ENCODE measurements around the gene POLA1.

POLA1 gene

DNA sequence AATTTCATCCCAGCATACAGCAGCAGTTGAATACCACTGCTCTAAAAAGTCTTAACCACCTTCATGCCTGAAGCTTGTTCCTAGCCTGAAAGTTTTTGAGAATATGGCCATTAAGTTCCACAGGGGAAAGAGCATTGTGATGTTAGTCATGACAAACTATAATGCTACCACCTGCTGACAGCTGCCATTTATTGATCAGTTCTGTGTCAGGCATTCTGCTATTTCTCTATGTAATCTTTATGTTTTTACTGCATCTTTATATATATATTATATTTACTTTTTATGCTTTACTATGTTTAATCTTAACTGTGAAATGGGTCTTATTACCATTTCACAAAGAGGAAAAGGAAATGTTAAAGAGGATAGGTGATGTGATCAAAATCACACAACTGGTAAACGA, 268.1 kb downstream of the POLA1 start:
- Histone ChIP-seq H3K4me1 (ENCODE audit: control insufficient read depth, insufficient read depth, low read length, unreplicated experiment) (peaks cover 2% of the 10 kb centered on the region), H3K27ac (ENCODE audit: low read depth, low read length) (no peak overlapping the region), H3K4me3 (ENCODE audit: low read depth, low read length) (no peak overlapping the region), H3K27me3 (ENCODE audit: insufficient read depth, low read length) (no peaks in the 10 kb centered on the region), H3K36me3 (ENCODE audit: insufficient read depth, low read length) (no peaks in the 10 kb centered on the region), H2AFZ (ENCODE audit: low read length, unreplicated experiment) (no peak overlapping the region), H3K79me2 (ENCODE audit: control insufficient read depth, insufficient read depth, low read length, unreplicated experiment) (no peaks in the 10 kb centered on the region)

DNA sequence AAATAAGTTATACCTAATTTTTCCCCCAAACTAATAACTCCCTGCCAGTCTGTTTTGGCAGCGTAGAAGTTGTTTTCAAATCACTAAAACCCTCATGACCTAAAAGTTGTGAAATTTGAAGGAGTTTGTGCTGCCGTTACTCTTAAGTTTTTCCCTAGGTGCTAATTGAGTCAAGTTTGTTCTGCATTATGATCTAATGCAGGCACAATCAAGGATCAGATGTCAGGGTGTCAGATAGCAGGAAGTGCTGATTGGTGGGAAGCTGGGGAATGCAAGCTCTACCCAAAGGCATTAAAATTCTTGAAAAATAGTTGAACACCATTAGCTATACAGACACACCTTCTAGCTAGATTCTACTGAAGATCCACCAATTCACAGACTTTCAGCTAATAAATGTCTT, 270.1 kb downstream of the POLA1 start:
- Histone ChIP-seq H3K79me2 (ENCODE audit: control insufficient read depth, insufficient read depth, low read length, unreplicated experiment) (no peaks in the 10 kb centered on the region), H3K4me3 (ENCODE audit: low read depth, low read length) (no peak overlapping the region), H3K27me3 (ENCODE audit: insufficient read depth, low read length) (no peaks in the 10 kb centered on the region), H3K27ac (ENCODE audit: low read depth, low read length) (no peak overlapping the region), H3K4me1 (ENCODE audit: control insufficient read depth, insufficient read depth, low read length, unreplicated experiment) (no peaks in the 10 kb centered on the region), H2AFZ (ENCODE audit: low read length, unreplicated experiment) (no peak overlapping the region), H3K36me3 (ENCODE audit: insufficient read depth, low read length) (no peaks in the 10 kb centered on the region)

- Histone ChIP-seq H3K36me3 (ENCODE audit: insufficient read depth, low read length) (no peaks in the 10 kb centered on the region), H2AFZ (ENCODE audit: low read length, unreplicated experiment) (no peak overlapping the region), H3K27ac (ENCODE audit: low read depth, low read length) (no peak overlapping the region), H3K4me1 (ENCODE audit: control insufficient read depth, insufficient read depth, low read length, unreplicated experiment) (no peaks in the 10 kb centered on the region), H3K4me3 (ENCODE audit: low read depth, low read length) (no peak overlapping the region), H3K27me3 (ENCODE audit: insufficient read depth, low read length) (no peaks in the 10 kb centered on the region), H3K79me2 (ENCODE audit: control insufficient read depth, insufficient read depth, low read length, unreplicated experiment) (no peaks in the 10 kb centered on the region)
Observed at GRCh38 chrX:24965372-24965771, 271.7 kb downstream of the POLA1 start.

GRCh38 chrX:24969812-24970211, 276.1 kb downstream of the POLA1 start:
- H3K79me2 ChIP-seq (ENCODE audit: control insufficient read depth, insufficient read depth, low read length, unreplicated experiment) = no peaks in the 10 kb centered on the region
- no peaks in the 10 kb centered on the region for H3K36me3 ChIP-seq (ENCODE audit: insufficient read depth, low read length)
- H3K27me3 ChIP-seq (ENCODE audit: insufficient read depth, low read length) = no peaks in the 10 kb centered on the region
- H3K27ac ChIP-seq (ENCODE audit: low read depth, low read length) = no peak overlapping the region
- H3K4me3 ChIP-seq (ENCODE audit: low read depth, low read length) = no peak overlapping the region
- no peak overlapping the region for H2AFZ ChIP-seq (ENCODE audit: low read length, unreplicated experiment)
- H3K4me1 ChIP-seq (ENCODE audit: control insufficient read depth, insufficient read depth, low read length, unreplicated experiment) = no peaks in the 10 kb centered on the region

DNA sequence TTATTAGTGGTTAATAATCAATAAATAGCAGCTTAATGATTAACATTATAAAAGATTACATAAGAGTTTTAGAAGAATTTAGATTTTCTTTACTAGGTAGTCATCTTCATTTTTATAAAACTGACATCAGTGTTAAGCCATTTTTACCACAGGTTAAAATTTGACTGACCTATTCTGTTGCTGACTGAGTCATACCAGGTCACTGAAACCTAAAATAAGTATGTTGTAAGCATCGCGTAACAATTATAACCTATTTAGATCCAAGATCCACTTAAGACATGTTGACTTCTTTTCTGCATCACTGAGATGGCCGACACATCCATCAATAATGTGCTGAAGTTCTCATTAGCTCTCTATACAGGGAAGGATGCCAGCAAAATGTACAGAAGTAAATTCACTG, 285.4 kb downstream of the POLA1 start:
- H3K79me2 ChIP-seq (ENCODE audit: control insufficient read depth, insufficient read depth, low read length, unreplicated experiment) = no peaks in the 10 kb centered on the region
- H3K4me3 ChIP-seq (ENCODE audit: low read depth, low read length) = no peak overlapping the region
- peaks cover 7% of the 10 kb centered on the region for H3K4me1 ChIP-seq (ENCODE audit: control insufficient read depth, insufficient read depth, low read length, unreplicated experiment)
- H3K27me3 ChIP-seq (ENCODE audit: insufficient read depth, low read length) = no peaks in the 10 kb centered on the region
- no peaks in the 10 kb centered on the region for H3K36me3 ChIP-seq (ENCODE audit: insufficient read depth, low read length)
- no peak overlapping the region for H3K27ac ChIP-seq (ENCODE audit: low read depth, low read length)
- H2AFZ ChIP-seq (ENCODE audit: low read length, unreplicated experiment) = no peak overlapping the region

GRCh38 chrX:24981030-24981429, 287.3 kb downstream of the POLA1 start:
- H2AFZ ChIP-seq (ENCODE audit: low read length, unreplicated experiment) = no peak overlapping the region
- no peak overlapping the region for H3K27ac ChIP-seq (ENCODE audit: low read depth, low read length)
- no peaks in the 10 kb centered on the region for H3K79me2 ChIP-seq (ENCODE audit: control insufficient read depth, insufficient read depth, low read length, unreplicated experiment)
- peaks cover 7% of the 10 kb centered on the region for H3K4me1 ChIP-seq (ENCODE audit: control insufficient read depth, insufficient read depth, low read length, unreplicated experiment)
- no peak overlapping the region for H3K4me3 ChIP-seq (ENCODE audit: low read depth, low read length)
- no peaks in the 10 kb centered on the region for H3K27me3 ChIP-seq (ENCODE audit: insufficient read depth, low read length)
- H3K36me3 ChIP-seq (ENCODE audit: insufficient read depth, low read length) = no peaks in the 10 kb centered on the region

GRCh38 chrX:24982306-24982965, 288.7 kb downstream of the POLA1 start:
- H3K79me2 ChIP-seq (ENCODE audit: control insufficient read depth, insufficient read depth, low read length, unreplicated experiment) = no peaks in the 10 kb centered on the region
- H3K27ac ChIP-seq (ENCODE audit: low read depth, low read length) = peak overlapping the region; percentile 16; the same call in 1 of the 2 replicates
- no peaks in the 10 kb centered on the region for H3K27me3 ChIP-seq (ENCODE audit: insufficient read depth, low read length)
- no peaks in the 10 kb centered on the region for H3K36me3 ChIP-seq (ENCODE audit: insufficient read depth, low read length)
- H3K4me3 ChIP-seq (ENCODE audit: low read depth, low read length) = peak overlapping the region; percentile 56; the same call in 1 of the 2 replicates
- H2AFZ ChIP-seq (ENCODE audit: low read length, unreplicated experiment) = peak overlapping the region; percentile 68
- peaks cover 7% of the 10 kb centered on the region for H3K4me1 ChIP-seq (ENCODE audit: control insufficient read depth, insufficient read depth, low read length, unreplicated experiment)

DNA sequence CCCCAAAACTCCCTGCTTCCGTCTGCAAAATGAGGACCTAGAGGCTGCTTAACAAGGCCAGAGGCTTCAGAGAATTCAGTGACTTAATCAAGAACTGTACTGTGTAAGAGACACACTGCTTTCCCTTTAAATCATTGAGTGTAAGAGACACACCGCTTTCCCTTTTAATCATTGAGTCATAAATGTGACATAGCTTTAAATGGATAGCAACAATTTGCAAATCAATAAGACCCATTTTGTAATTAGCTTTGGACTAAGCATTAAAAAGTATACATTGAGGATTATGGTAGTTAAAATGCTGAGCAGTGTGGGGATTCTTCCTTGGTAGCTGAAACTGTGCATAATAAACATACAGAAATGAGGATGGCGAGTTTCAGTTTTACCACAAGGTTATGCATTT, 290.2 kb downstream of the POLA1 start:
- H3K27ac ChIP-seq (ENCODE audit: low read depth, low read length) = no peak overlapping the region
- no peak overlapping the region for H2AFZ ChIP-seq (ENCODE audit: low read length, unreplicated experiment)
- no peaks in the 10 kb centered on the region for H3K79me2 ChIP-seq (ENCODE audit: control insufficient read depth, insufficient read depth, low read length, unreplicated experiment)
- peaks cover 7% of the 10 kb centered on the region for H3K4me1 ChIP-seq (ENCODE audit: control insufficient read depth, insufficient read depth, low read length, unreplicated experiment)
- H3K27me3 ChIP-seq (ENCODE audit: insufficient read depth, low read length) = no peaks in the 10 kb centered on the region
- H3K36me3 ChIP-seq (ENCODE audit: insufficient read depth, low read length) = no peaks in the 10 kb centered on the region
- no peak overlapping the region for H3K4me3 ChIP-seq (ENCODE audit: low read depth, low read length)

- Histone ChIP-seq H3K27me3 (ENCODE audit: insufficient read depth, low read length) (no peaks in the 10 kb centered on the region), H3K4me3 (ENCODE audit: low read depth, low read length) (no peak overlapping the region), H3K36me3 (ENCODE audit: insufficient read depth, low read length) (no peaks in the 10 kb centered on the region), H3K79me2 (ENCODE audit: control insufficient read depth, insufficient read depth, low read length, unreplicated experiment) (no peaks in the 10 kb centered on the region), H2AFZ (ENCODE audit: low read length, unreplicated experiment) (no peak overlapping the region), H3K4me1 (ENCODE audit: control insufficient read depth, insufficient read depth, low read length, unreplicated experiment) (peaks cover 7% of the 10 kb centered on the region), H3K27ac (ENCODE audit: low read depth, low read length) (no peak overlapping the region)
Observed at GRCh38 chrX:24985120-24985519, 291.4 kb downstream of the POLA1 start.

GRCh38 chrX:24987731-24988130, 294.0 kb downstream of the POLA1 start:
- Histone ChIP-seq H3K36me3 (ENCODE audit: insufficient read depth, low read length) (no peaks in the 10 kb centered on the region), H3K4me3 (ENCODE audit: low read depth, low read length) (no peak overlapping the region), H3K27me3 (ENCODE audit: insufficient read depth, low read length) (no peaks in the 10 kb centered on the region), H3K4me1 (ENCODE audit: control insufficient read depth, insufficient read depth, low read length, unreplicated experiment) (no peaks in the 10 kb centered on the region), H3K27ac (ENCODE audit: low read depth, low read length) (no peak overlapping the region), H2AFZ (ENCODE audit: low read length, unreplicated experiment) (no peak overlapping the region), H3K79me2 (ENCODE audit: control insufficient read depth, insufficient read depth, low read length, unreplicated experiment) (no peaks in the 10 kb centered on the region)

- no peak overlapping the region for H3K27ac ChIP-seq (ENCODE audit: low read depth, low read length)
- no peaks in the 10 kb centered on the region for H3K79me2 ChIP-seq (ENCODE audit: control insufficient read depth, insufficient read depth, low read length, unreplicated experiment)
- no peaks in the 10 kb centered on the region for H3K36me3 ChIP-seq (ENCODE audit: insufficient read depth, low read length)
- H3K4me1 ChIP-seq (ENCODE audit: control insufficient read depth, insufficient read depth, low read length, unreplicated experiment) = no peaks in the 10 kb centered on the region
- no peak overlapping the region for H2AFZ ChIP-seq (ENCODE audit: low read length, unreplicated experiment)
- no peaks in the 10 kb centered on the region for H3K27me3 ChIP-seq (ENCODE audit: insufficient read depth, low read length)
- H3K4me3 ChIP-seq (ENCODE audit: low read depth, low read length) = no peak overlapping the region
Observed at GRCh38 chrX:24988314-24988713, 294.6 kb downstream of the POLA1 start.
